Endothelial cell of umbilical vein (primary cell): ENCODE measurements around the gene KRT34. TPM values are rescaled to one million over a fixed set of nuclear protein-coding genes. Genes with fewer than 3 reads are reported as not detected.

ENCODE experiments used
- BruUV-seq: library from RNA; stranded (reverse); fragments of 400-500 nt; replicated peaks from 2 replicates; lab custom pipeline; 2021; lab: Mats Ljungman, UMichigan
- CTCF ChIA-PET: fragments of 300-600, 350-600 bp; sonication (Branson Sonifier 250); formaldehyde crosslinking; loops from one replicate; lab custom pipeline; 2021; ENCODE audit warnings: antibody characterized with exemption, inconsistent platforms; lab: Charles Lee
- POLR2A ChIA-PET: fragments of 300-600, 350-600 bp; sonication (Branson Sonifier 250); formaldehyde crosslinking; loops from one replicate; lab custom pipeline; 2021; ENCODE audit warnings: antibody characterized with exemption, inconsistent platforms; lab: Charles Lee
- DNase-seq: peaks from one replicate; pipeline ENCODE4 v3.0.0-alpha.2; 2011; ENCODE audit warnings: low read depth, low spot score
- FAIRE-seq: peaks from 2 replicates; lab custom pipeline; 2011; peaks lifted over from hg19 to GRCh38; lab: Jason Lieb, UNC
- H2AFZ ChIP-seq: 2 replicates; pipeline ENCODE4 v1.6.0; 2012; ENCODE audit warnings: low read depth, low read length, control low read depth, inconsistent platforms
- H3K27ac ChIP-seq: 2 replicates; pipeline ENCODE4 v1.5.1; 2011; ENCODE audit warnings: low read depth, mild to moderate bottlenecking, control low read depth, low read length, moderate library complexity; ENCODE audit not compliant: insufficient read depth
- H3K27me3 ChIP-seq, 2 experiments: 2 replicates each; pipeline versions ENCODE4 v1.6.0 to v1.6.1; 2011; ENCODE audit warnings: low read length in 2 of 2, mixed read lengths in 1 of 2; ENCODE audit not compliant: control insufficient read depth in 2 of 2, insufficient read depth in 2 of 2
- H3K36me3 ChIP-seq, 2 experiments: 2 replicates in 1 of 2; 3 replicates in 1 of 2; pipeline ENCODE4 v1.5.1; 2011; ENCODE audit warnings: low read length in 2 of 2, mild to moderate bottlenecking in 1 of 2, moderate library complexity in 1 of 2; ENCODE audit not compliant: control insufficient read depth in 2 of 2, insufficient read depth in 2 of 2; ENCODE audit errors: extremely low read depth in 1 of 2
- H3K4me1 ChIP-seq: 3 replicates; pipeline ENCODE4 v1.5.1; 2011; ENCODE audit warnings: mild to moderate bottlenecking, low read length; ENCODE audit not compliant: control insufficient read depth, insufficient read depth; ENCODE audit errors: extremely low read depth
- H3K4me2 ChIP-seq: 2 replicates; pipeline ENCODE4 v1.6.1; 2011; ENCODE audit warnings: low read length, control low read depth, mixed read lengths; ENCODE audit not compliant: insufficient read depth
- H3K4me3 ChIP-seq, 3 experiments: fragments of 200-600 bp in 1 of 3; sonication (generic), shearing (Covaris generic) in 1 of 3; replicated peaks in 1 of 3; 2 replicates each; pipeline ENCODE4 v1.5.1; 2011 to 2016; ENCODE audit warnings: control low read depth in 3 of 3, low read length in 3 of 3, mild to moderate bottlenecking in 2 of 3, inconsistent platforms in 1 of 3, low read depth in 1 of 3, moderate library complexity in 1 of 3; ENCODE audit not compliant: insufficient read depth in 1 of 3
- H3K79me2 ChIP-seq: 2 replicates; pipeline ENCODE4 v1.6.0; 2012; ENCODE audit warnings: low read length, inconsistent platforms; ENCODE audit not compliant: control insufficient read depth, insufficient read depth
- H3K9ac ChIP-seq: replicated peaks from 2 replicates; pipeline ENCODE3; 2011; ENCODE audit warnings: low read length, control low read depth; ENCODE audit not compliant: insufficient read depth; ENCODE audit errors: extremely low read depth
- H3K9me1 ChIP-seq: replicated peaks from 3 replicates; pipeline ENCODE4 v1.6.0; 2011; ENCODE audit warnings: mild to moderate bottlenecking, low read length; ENCODE audit not compliant: control insufficient read depth, insufficient read depth; ENCODE audit errors: extremely low read depth
- H3K9me3 ChIP-seq: replicated peaks from 2 replicates; pipeline ENCODE4 v1.5.1; 2012; ENCODE audit warnings: low read length, inconsistent platforms; ENCODE audit not compliant: control insufficient read depth, insufficient read depth
- H4K20me1 ChIP-seq: replicated peaks from 2 replicates; pipeline ENCODE3; 2011; ENCODE audit warnings: mild to moderate bottlenecking, low read length; ENCODE audit not compliant: control insufficient read depth, insufficient read depth; ENCODE audit errors: extremely low read depth
- MAX ChIP-seq: IDR thresholded peaks from 2 replicates; pipeline ENCODE4 v1.6.1; 2011; ENCODE audit not compliant: insufficient read depth, insufficient read length
- MYC ChIP-seq: IDR thresholded peaks from one replicate; pipeline ENCODE4 v1.6.1; 2011; ENCODE audit warnings: mild to moderate bottlenecking, low read depth, low read length
- POLR2A ChIP-seq: IDR thresholded peaks from 2 replicates; pipeline ENCODE4 v1.6.1; 2012; ENCODE audit warnings: low read depth, mild to moderate bottlenecking, control low read depth, low read length
- POLR2AphosphoS5 ChIP-seq: IDR thresholded peaks from 2 replicates; pipeline ENCODE4 v1.6.1; 2012; ENCODE audit warnings: low read depth, mild to moderate bottlenecking, control low read depth, low read length, moderate library complexity; ENCODE audit not compliant: insufficient read depth
- dilution Hi-C: fragments of 300-500 bp; cut with MboI; formaldehyde crosslinking; loops from one replicate; pipeline ENCODE4 v1.15.0; 2019; ENCODE audit warnings: low sequenced_read_pairs; ENCODE audit not compliant: extremely low pct_ligation_motif_present
- intact Hi-C: fragments of 100-400 bp; cut with micrococcal nuclease; formaldehyde crosslinking; loops from one replicate; pipeline ENCODE4 v1.10.0; 2022
- polyA plus RNA-seq, 4 experiments: library from polyadenylated mRNA; depleted of rRNA in 3 of 4; stranded (reverse) in 3 of 4; unstranded in 1 of 4; fragments of >200 nt; gene quantifications; 2 replicates each; pipeline versions ENCODE4 v1.2.1 to v1.2.3, GENCODE V29; 2011 to 2012; ENCODE audit warnings: missing spikeins in 1 of 4
- total RNA-seq: library from RNA; stranded (reverse); gene quantifications from 2 replicates; pipeline ENCODE4 v1.2.3, GENCODE V29; 2021

KRT34 gene
- total and polyA plus RNA-seq, 2 donors (not counting 3 experiments of a cell fraction or from before 2014, with no cell fraction given): not detected

GRCh38 chr17:41411072-41411840, 29.1 kb upstream of the KRT34 start:
- intact Hi-C loops: no loop called here
- H3K9me1 ChIP-seq: no peaks in the 10 kb centered on the region
- dilution Hi-C loops: no loop called here
- H3K4me1 ChIP-seq: no peaks in the 10 kb centered on the region
- peaks cover 0 to 4% of the 10 kb centered on the region in 2 experiments for H3K27me3 ChIP-seq
- no peaks in the 10 kb centered on the region for H3K79me2 ChIP-seq
- no peaks in the 10 kb centered on the region for H3K36me3 ChIP-seq
- ChIA-PET CTCF (no interaction called here), POLR2A (no interaction called here)
- no peak overlapping the region for H2AFZ ChIP-seq
- H3K9me3 ChIP-seq: no peaks in the 10 kb centered on the region
- no peak overlapping the region for H3K27ac ChIP-seq
- FAIRE-seq (no peak), DNase-seq (no peak)
- TF ChIP-seq POLR2A: no peak
- no TSS peak for BruUV-seq
- H3K4me3 ChIP-seq: no peak overlapping the region
- no peaks in the 10 kb centered on the region for H4K20me1 ChIP-seq
- no peak overlapping the region for H3K4me2 ChIP-seq
- H3K9ac ChIP-seq: no peak overlapping the region

GRCh38 chr17:41407226-41407625, 25.1 kb upstream of the KRT34 start:
- dilution Hi-C loops (no loop called here), intact Hi-C loops (loop anchor here (10.0 kb wide), 1 partner anchor 88 kb away; no protein-coding TSS in a partner anchor)
- ChIA-PET POLR2A (no interaction called here), CTCF (no interaction called here)
- TF ChIP-seq POLR2A (no peak), MYC (no peak), MAX (no peak), POLR2AphosphoS5 (no peak)
- no peaks in the 10 kb centered on the region for H3K36me3 ChIP-seq
- FAIRE-seq (no peak), DNase-seq (no peak)
- BruUV-seq: no TSS peak
- H3K9me3 ChIP-seq: no peaks in the 10 kb centered on the region
- no peaks in the 10 kb centered on the region for H3K79me2 ChIP-seq
- H4K20me1 ChIP-seq: no peaks in the 10 kb centered on the region
- H3K9ac ChIP-seq: no peak overlapping the region
- H2AFZ ChIP-seq: no peak overlapping the region
- no peaks in the 10 kb centered on the region for H3K27me3 ChIP-seq
- H3K4me2 ChIP-seq: no peak overlapping the region
- peaks cover 18% of the 10 kb centered on the region for H3K4me1 ChIP-seq
- no peaks in the 10 kb centered on the region for H3K9me1 ChIP-seq
- no peak overlapping the region for H3K27ac ChIP-seq
- H3K4me3 ChIP-seq: no peak overlapping the region
